HCT116 (cell line): Measurements from ENCODE around the gene PTPN1. TPM values are rescaled to one million over a fixed set of nuclear protein-coding genes. Genes with fewer than 3 reads are reported as not detected.

Source experiments
- ATAC-seq: fragments of 200-7000 bp; cut with Tn5 transposase; 2 replicates; pipeline ENCODE4 v1.9.1; 2020; ENCODE audit warnings: mild to moderate bottlenecking, moderate library complexity
- BruUV-seq: library from RNA; stranded (reverse); fragments of 400-500 nt; replicated peaks from 2 replicates; lab custom pipeline; 2021; lab: Mats Ljungman, UMichigan
- CTCF ChIA-PET: fragments of 300-600 bp; sonication (Branson Sonifier 250); formaldehyde crosslinking; loops from one replicate; lab custom pipeline; 2021; ENCODE audit warnings: antibody characterized with exemption; lab: Charles Lee
- POLR2A ChIA-PET: fragments of 300-600, 350-600 bp; sonication (Branson Sonifier 250); formaldehyde crosslinking; loops from one replicate; lab custom pipeline; 2021; ENCODE audit warnings: antibody characterized with exemption; lab: Charles Lee
- RAD21 ChIA-PET, 2 experiments: fragments of 300-600 bp; sonication (Branson Sonifier 250); formaldehyde crosslinking; loops; one replicate each; lab custom pipeline; 2023; ENCODE audit warnings: low total read pairs in 2 of 2; ENCODE audit not compliant: uncharacterized antibody in 2 of 2, unreplicated experiment in 2 of 2, low non-redundant PET in 1 of 2; lab: Charles Lee
- DNase-seq: peaks from one replicate; pipeline ENCODE4 v3.0.0-alpha.2; 2010; ENCODE audit warnings: low read depth, low spot score
- H2AFZ ChIP-seq: fragments of 200-600 bp; shearing (Covaris generic), sonication (generic); 2 replicates; pipeline ENCODE4 v1.6.1; 2017; ENCODE audit warnings: low read depth, mixed run types, mixed read lengths, antibody characterized with exemption, low read length; ENCODE audit not compliant: poor library complexity, severe bottlenecking
- H3K27ac ChIP-seq: 2 replicates; pipeline ENCODE4 v1.5.1; 2012; ENCODE audit warnings: low read depth, low read length
- H3K27me3 ChIP-seq: fragments of 200-600 bp; sonication (generic); 2 replicates; pipeline ENCODE4 v1.6.1; 2016; ENCODE audit warnings: mixed run types, low read length, mixed read lengths; ENCODE audit not compliant: insufficient read depth
- H3K36me3 ChIP-seq, 2 experiments: fragments of 200-500 bp in 1 of 2; fragments of 200-600 bp in 1 of 2; sonication (Bioruptor generic) in 1 of 2; sonication (generic) in 1 of 2; 2 replicates each; pipeline versions ENCODE4 v1.5.1 to v1.6.1; 2014 to 2016; ENCODE audit warnings: low read length in 2 of 2, inconsistent platforms in 1 of 2, mixed read lengths in 1 of 2, mixed run types in 1 of 2; ENCODE audit not compliant: insufficient read depth in 2 of 2, control insufficient read depth in 1 of 2
- H3K4me1 ChIP-seq, 2 experiments: fragments of 200-600 bp in 1 of 2; sonication (generic) in 1 of 2; 2 replicates each; pipeline versions ENCODE4 v1.5.1 to v1.6.1; 2012 to 2017; ENCODE audit warnings: low read length in 2 of 2, inconsistent platforms in 1 of 2, mild to moderate bottlenecking in 1 of 2, mixed read lengths in 1 of 2, mixed run types in 1 of 2, moderate library complexity in 1 of 2; ENCODE audit not compliant: insufficient read depth in 2 of 2, control insufficient read depth in 1 of 2
- H3K4me2 ChIP-seq: fragments of 200-600 bp; sonication (generic); 2 replicates; pipeline ENCODE4 v1.6.1; 2017; ENCODE audit warnings: mixed run types, low read length, mixed read lengths
- H3K4me3 ChIP-seq, 2 experiments: fragments of 200-600 bp in 1 of 2; sonication (generic) in 1 of 2; replicated peaks in 1 of 2; 2 replicates each; pipeline ENCODE4 v1.5.1; 2011 to 2016; ENCODE audit warnings: low read length in 2 of 2, control low read depth in 1 of 2, low read depth in 1 of 2, mild to moderate bottlenecking in 1 of 2, mixed read lengths in 1 of 2, mixed run types in 1 of 2
- H3K79me2 ChIP-seq: fragments of 200-600 bp; sonication (generic); 2 replicates; pipeline ENCODE4 v1.6.1; 2017; ENCODE audit warnings: mild to moderate bottlenecking, mixed run types, low read length, moderate library complexity, mixed read lengths; ENCODE audit not compliant: insufficient read depth
- H3K9ac ChIP-seq: fragments of 200-600 bp; sonication (generic); 2 replicates; pipeline ENCODE4 v1.6.1; 2016; ENCODE audit warnings: low read length, mixed read lengths
- H3K9me2 ChIP-seq: fragments of 200-600 bp; sonication (generic), shearing (Covaris generic); 2 replicates; pipeline ENCODE4 v1.6.1; 2017; ENCODE audit warnings: mixed run types, mild to moderate bottlenecking, moderate library complexity; ENCODE audit not compliant: insufficient read depth
- H3K9me3 ChIP-seq, 2 experiments: fragments of 200-500 bp in 1 of 2; fragments of 200-600 bp in 1 of 2; sonication (Bioruptor generic) in 1 of 2; sonication (generic) in 1 of 2; 2 replicates each; pipeline ENCODE4 v1.6.1; 2014 to 2017; ENCODE audit warnings: low read length in 2 of 2, mixed read lengths in 2 of 2, inconsistent platforms in 1 of 2, low read depth in 1 of 2, mild to moderate bottlenecking in 1 of 2, mixed run types in 1 of 2, moderate library complexity in 1 of 2; ENCODE audit not compliant: control insufficient read depth in 1 of 2, insufficient read depth in 1 of 2
- H4K20me1 ChIP-seq: fragments of 200-600 bp; sonication (generic), shearing (Covaris generic); 2 replicates; pipeline ENCODE4 v1.6.1; 2017; ENCODE audit warnings: mixed run types, mild to moderate bottlenecking, moderate library complexity; ENCODE audit not compliant: insufficient read depth
- ATF3 ChIP-seq: IDR thresholded peaks from 2 replicates; pipeline ENCODE4 v1.6.1; 2012
- CBX3 ChIP-seq: IDR thresholded peaks from 2 replicates; pipeline ENCODE4 v1.6.1; 2012; ENCODE audit warnings: low read depth
- CEBPB ChIP-seq: IDR thresholded peaks from 2 replicates; pipeline ENCODE4 v1.6.1; 2012; ENCODE audit warnings: low read depth
- EGR1 ChIP-seq: IDR thresholded peaks from 2 replicates; pipeline ENCODE4 v1.6.1; 2012; ENCODE audit warnings: low read depth
- ELF1 ChIP-seq: IDR thresholded peaks from 2 replicates; pipeline ENCODE4 v1.6.1; 2012; ENCODE audit warnings: low read depth, borderline replicate concordance
- EZH2 ChIP-seq: fragments of 200-600 bp; sonication (generic); IDR thresholded peaks from 2 replicates; pipeline ENCODE4 v1.6.1; 2017; ENCODE audit warnings: antibody characterized with exemption, mixed run types
- EZH2phosphoT487 ChIP-seq: fragments of 200-600 bp; IDR thresholded peaks from 2 replicates; pipeline ENCODE4 v1.6.1; 2018; ENCODE audit warnings: antibody characterized with exemption, borderline replicate concordance
- FOSL1 ChIP-seq: IDR thresholded peaks from 2 replicates; pipeline ENCODE4 v1.6.1; 2012; ENCODE audit warnings: low read depth
- MAX ChIP-seq: IDR thresholded peaks from 2 replicates; pipeline ENCODE4 v1.6.1; 2012
- POLR2A ChIP-seq: IDR thresholded peaks from 2 replicates; pipeline ENCODE4 v1.7.0; 2011; ENCODE audit warnings: borderline replicate concordance; ENCODE audit not compliant: insufficient read depth, insufficient read length; ENCODE audit errors: extremely low read depth
- RAD21 ChIP-seq: IDR thresholded peaks from 2 replicates; pipeline ENCODE4 v1.6.1; 2012; ENCODE audit warnings: low read depth, mild to moderate bottlenecking
- SIN3A ChIP-seq: IDR thresholded peaks from 2 replicates; pipeline ENCODE4 v1.6.1; 2012; ENCODE audit warnings: low read depth
- SP1 ChIP-seq: IDR thresholded peaks from 2 replicates; pipeline ENCODE4 v1.6.1; 2012; ENCODE audit warnings: low read depth
- SRF ChIP-seq: IDR thresholded peaks from 2 replicates; pipeline ENCODE4 v1.6.1; 2012; ENCODE audit warnings: low read depth
- ZBTB33 ChIP-seq: IDR thresholded peaks from 2 replicates; pipeline ENCODE4 v1.6.1; 2011; ENCODE audit warnings: mild to moderate bottlenecking, low read length, moderate library complexity; ENCODE audit not compliant: insufficient replicate concordance; ENCODE audit errors: extremely low read depth
- ZFX ChIP-seq: fragments of 450-650 bp; IDR thresholded peaks from 2 replicates; pipeline ENCODE4 v1.6.1; 2017
- ZNF274 ChIP-seq: fragments of 200-500 bp; sonication (Bioruptor generic); IDR thresholded peaks from 2 replicates; pipeline ENCODE4 v1.6.1; 2014; ENCODE audit warnings: mild to moderate bottlenecking, low read depth, low read length, inconsistent platforms
- intact Hi-C: fragments of 100-400 bp; cut with micrococcal nuclease; formaldehyde crosslinking; loops from 2 replicates; pipeline ENCODE4 v1.10.0; 2022
- total RNA-seq: library from RNA; stranded (reverse); gene quantifications from one replicate; pipeline ENCODE4 v1.2.1, GENCODE V29; 2021; ENCODE audit not compliant: unreplicated experiment

PTPN1 gene
- total RNA-seq, 1 experiment from 2014 or later: 47.5 TPM

GRCh38 chr20:50628332-50628731 lies 118.1 kb downstream of the PTPN1 start:
- CTCF ChIA-PET: interaction anchor here (1.2 to 1.4 kb wide), 2 partner anchors 160 to 162 kb away, joined by 4 to 6 read pairs; no protein-coding TSS in a partner anchor
- Histone ChIP-seq H3K4me1 (peaks cover 6 to 20% of the 10 kb centered on the region in 2 experiments; a peak in 3 of 4 replicates), H3K27me3 (no peaks in the 10 kb centered on the region), H3K9ac (no peak overlapping the region), H3K9me3 (no peaks in the 10 kb centered on the region), H4K20me1 (no peaks in the 10 kb centered on the region), H3K4me3 (no peak overlapping the region), H3K9me2 (no peaks in the 10 kb centered on the region), H3K36me3 (no peaks in the 10 kb centered on the region), H3K27ac (no peak overlapping the region), H3K79me2 (no peaks in the 10 kb centered on the region), H3K4me2 (no peak overlapping the region), H2AFZ (no peak overlapping the region)
- RAD21 ChIA-PET: no interaction called here
- TF ChIP-seq EGR1 (no peak), SRF (no peak), RAD21 (no peak), ATF3 (no peak), ELF1 (no peak), EZH2 (no peak), EZH2phosphoT487 (no peak), ZNF274 (no peak), FOSL1 (no peak), ZBTB33 (no peak), POLR2A (no peak), ZFX (no peak), SIN3A (no peak), SP1 (no peak), CEBPB (no peak), MAX (no peak), CBX3 (no peak)
- intact Hi-C loops: loop anchor here (5.0 kb wide), 1 partner anchor 119 kb away; no protein-coding TSS in a partner anchor
- POLR2A ChIA-PET: interaction anchor here (3.5 kb wide), 1 partner anchor 160 kb away, joined by 12 read pairs; no protein-coding TSS in a partner anchor
- ATAC-seq: no peak
- no TSS peak for BruUV-seq
- no peak for DNase-seq
